Natural killer cell (primary cell): ENCODE data around the gene RUNX3. TPM values are rescaled to one million over a fixed set of nuclear protein-coding genes. Genes with fewer than 3 reads are reported as not detected.
A peak's percentile ranks its signal among the peaks of the same experiment; 100 is the strongest.

ENCODE experiments used
- ATAC-seq, 3 donors: fragments of 150-1000 bp in 2 of 3; fragments of 200-7000 bp in 1 of 3; cut with Tn5 transposase; 1 replicate in 1 of 3; 2 replicates in 2 of 3; pipeline ENCODE4 v1.10.0; 2021; ENCODE audit warnings: mild to moderate bottlenecking in 2 of 3, moderate library complexity in 2 of 3
- DNase-seq, 2 donors: peaks; one replicate each; pipeline versions ENCODE4 v3.0.0 to v3.0.0-alpha.2; 2013 to 2021; ENCODE audit warnings: mixed read lengths in 1 of 2
- H3K27ac ChIP-seq: one replicate; pipeline ENCODE4 v1.5.1; 2013; ENCODE audit warnings: mild to moderate bottlenecking, low read length
- H3K27me3 ChIP-seq: one replicate; pipeline ENCODE4 v1.6.1; 2013; ENCODE audit warnings: low read length; ENCODE audit not compliant: control insufficient read depth, insufficient read depth
- H3K36me3 ChIP-seq: one replicate; pipeline ENCODE4 v1.6.1; 2013; ENCODE audit warnings: low read length; ENCODE audit not compliant: control insufficient read depth, insufficient read depth
- H3K4me1 ChIP-seq: one replicate; pipeline ENCODE4 v1.6.1; 2013; ENCODE audit warnings: low read length; ENCODE audit not compliant: control insufficient read depth, insufficient read depth
- H3K4me3 ChIP-seq: one replicate; pipeline ENCODE4 v1.5.1; 2013; ENCODE audit warnings: low read length
- H3K9me3 ChIP-seq: one replicate; pipeline ENCODE4 v1.6.1; 2013; ENCODE audit warnings: low read length; ENCODE audit not compliant: control insufficient read depth, insufficient read depth
- H3K27ac Mint-ChIP-seq, 2 donors: one replicate each; pipeline ENCODE4 v1.8.0; 2022; ENCODE audit warnings: mild to moderate bottlenecking in 2 of 2, mixed read lengths in 2 of 2, moderate library complexity in 1 of 2
- H3K27me3 Mint-ChIP-seq, 2 donors: one replicate each; pipeline ENCODE4 v1.8.0; 2022; ENCODE audit warnings: low read depth in 2 of 2, mixed read lengths in 2 of 2
- H3K36me3 Mint-ChIP-seq: one replicate; pipeline ENCODE4 v1.8.0; 2022; ENCODE audit warnings: mixed read lengths
- H3K4me1 Mint-ChIP-seq, 2 donors: one replicate each; pipeline ENCODE4 v1.8.0; 2022; ENCODE audit warnings: mixed read lengths in 2 of 2
- H3K4me3 Mint-ChIP-seq: one replicate; pipeline ENCODE4 v1.8.0; 2022; ENCODE audit warnings: mild to moderate bottlenecking, moderate library complexity, mixed read lengths
- H3K9me3 Mint-ChIP-seq, 2 donors: one replicate each; pipeline ENCODE4 v1.8.0; 2022; ENCODE audit warnings: mixed read lengths in 2 of 2
- WGBS: methylation state at CpG from one replicate; pipeline ENCODE4 v1.1.7; 2013; ENCODE audit warnings: missing lambda C conversion rate; ENCODE audit not compliant: insufficient coverage; 5-methylcytosine and 5-hydroxymethylcytosine counted together
- intact Hi-C: fragments of 100-400 bp; cut with micrococcal nuclease; formaldehyde crosslinking; loops from one replicate; pipeline ENCODE4 v1.14.2; 2022
- total RNA-seq, 4 donors: library from RNA; stranded (reverse); fragments of 120-200 nt in 1 of 4; gene quantifications; one replicate each; pipeline versions ENCODE4 v1.2.3 to v1.2.4, GENCODE V29; 2013 to 2022
- TF ChIP-seq, protein P1 (sequence below): fragments of 200-600 bp; IDR thresholded peaks from one replicate; pipeline ENCODE4 v1.8.0; 2022; ENCODE audit warnings: antibody characterized with exemption

RUNX3 gene
- total RNA-seq, 3 donors from 2014 or later (not counting 1 experiment from before 2014, with no cell fraction given) = 537 to 630 (median 601) TPM

GRCh38 chr1:24957016-24957807 is 27.1 kb upstream of the RUNX3 start:
- intact Hi-C loops = no loop called here
- WGBS = 62% methylated on average over 9 of the region's 16 CpGs
- TF ChIP-seq, protein P1, sequence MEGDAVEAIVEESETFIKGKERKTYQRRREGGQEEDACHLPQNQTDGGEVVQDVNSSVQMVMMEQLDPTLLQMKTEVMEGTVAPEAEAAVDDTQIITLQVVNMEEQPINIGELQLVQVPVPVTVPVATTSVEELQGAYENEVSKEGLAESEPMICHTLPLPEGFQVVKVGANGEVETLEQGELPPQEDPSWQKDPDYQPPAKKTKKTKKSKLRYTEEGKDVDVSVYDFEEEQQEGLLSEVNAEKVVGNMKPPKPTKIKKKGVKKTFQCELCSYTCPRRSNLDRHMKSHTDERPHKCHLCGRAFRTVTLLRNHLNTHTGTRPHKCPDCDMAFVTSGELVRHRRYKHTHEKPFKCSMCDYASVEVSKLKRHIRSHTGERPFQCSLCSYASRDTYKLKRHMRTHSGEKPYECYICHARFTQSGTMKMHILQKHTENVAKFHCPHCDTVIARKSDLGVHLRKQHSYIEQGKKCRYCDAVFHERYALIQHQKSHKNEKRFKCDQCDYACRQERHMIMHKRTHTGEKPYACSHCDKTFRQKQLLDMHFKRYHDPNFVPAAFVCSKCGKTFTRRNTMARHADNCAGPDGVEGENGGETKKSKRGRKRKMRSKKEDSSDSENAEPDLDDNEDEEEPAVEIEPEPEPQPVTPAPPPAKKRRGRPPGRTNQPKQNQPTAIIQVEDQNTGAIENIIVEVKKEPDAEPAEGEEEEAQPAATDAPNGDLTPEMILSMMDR = no peak
- ATAC-seq (no peak), DNase-seq (no peak)
- peaks cover 26 to 49% of the 10 kb centered on the region in 2 donors for H3K4me1 Mint-ChIP-seq
- H3K36me3 ChIP-seq = no peaks in the 10 kb centered on the region
- no peak overlapping the region for H3K27ac ChIP-seq
- no peaks in the 10 kb centered on the region for H3K36me3 Mint-ChIP-seq
- H3K4me1 ChIP-seq = peaks cover 92% of the 10 kb centered on the region
- H3K27me3 Mint-ChIP-seq = peaks cover 16 to 21% of the 10 kb centered on the region in 2 donors
- H3K4me3 ChIP-seq = no peak overlapping the region
- no peak overlapping the region for H3K27ac Mint-ChIP-seq
- H3K4me3 Mint-ChIP-seq = no peak overlapping the region
- no peaks in the 10 kb centered on the region for H3K9me3 ChIP-seq
- no peaks in the 10 kb centered on the region for H3K27me3 ChIP-seq
- no peaks in the 10 kb centered on the region for H3K9me3 Mint-ChIP-seq

GRCh38 chr1:24955779-24956365 is 25.8 kb upstream of the RUNX3 start:
- no peak for DNase-seq
- Mint-ChIP-seq H3K4me1 (peaks cover 36 to 58% of the 10 kb centered on the region in 2 donors), H3K9me3 (no peaks in the 10 kb centered on the region), H3K27me3 (peaks cover 12 to 16% of the 10 kb centered on the region in 2 donors), H3K27ac (peak overlapping the region in 1 of 2 donors; percentile 68), H3K36me3 (no peaks in the 10 kb centered on the region), H3K4me3 (no peak overlapping the region)
- 97% methylated on average over 8 of the region's 8 CpGs for WGBS
- H3K9me3 ChIP-seq = no peaks in the 10 kb centered on the region
- intact Hi-C loops = loop anchor here (1.0 kb wide), 2 partner anchors 9 to 80 kb away; no protein-coding TSS in a partner anchor
- peaks cover 90% of the 10 kb centered on the region for H3K4me1 ChIP-seq
- no peaks in the 10 kb centered on the region for H3K36me3 ChIP-seq
- H3K27ac ChIP-seq = peak overlapping the region; percentile 26
- TF ChIP-seq, protein P1 = no peak
- H3K4me3 ChIP-seq = no peak overlapping the region
- H3K27me3 ChIP-seq = no peaks in the 10 kb centered on the region
- ATAC-seq = no peak

- intact Hi-C loops = loop anchor here (1.0 kb wide), 2 partner anchors 10 to 81 kb away; no protein-coding TSS in a partner anchor
- Histone ChIP-seq H3K4me1 (peaks cover 83% of the 10 kb centered on the region), H3K9me3 (no peaks in the 10 kb centered on the region), H3K27me3 (no peaks in the 10 kb centered on the region), H3K36me3 (no peaks in the 10 kb centered on the region), H3K4me3 (no peak overlapping the region), H3K27ac (peak overlapping the region; percentile 26)
- DNase-seq = peak in 1 of 2 donors; percentile 79
- TF ChIP-seq, protein P1 = no peak
- peaks cover 13 to 17% of the 10 kb centered on the region in 2 donors for H3K27me3 Mint-ChIP-seq
- WGBS = 30% methylated on average over 5 of the region's 5 CpGs
- ATAC-seq = peak; percentile 66 to 82 (median 79)
- H3K4me3 Mint-ChIP-seq = peak overlapping the region; percentile 26
- no peaks in the 10 kb centered on the region for H3K36me3 Mint-ChIP-seq
- peak overlapping the region; percentile 60 to 68 for H3K27ac Mint-ChIP-seq
- peaks cover 36 to 59% of the 10 kb centered on the region in 2 donors for H3K4me1 Mint-ChIP-seq
- no peaks in the 10 kb centered on the region for H3K9me3 Mint-ChIP-seq
These were observed 25.1 kb upstream of the RUNX3 start for GRCh38 chr1:24955161-24955560.
